HG03432 (cell line): ENCODE measurements around the gene INHBB.
"Not testable (repeated sequence)": the region's sequence is repeated elsewhere in the genome, so short reads cannot be mapped to it uniquely, and the experiment has no call there.

Experiments used
- ATAC-seq: cut with Tn5 transposase; IDR thresholded peaks from one replicate; pipeline ENCODE4 v1.9.1; 2021; ENCODE audit warnings: mild to moderate bottlenecking, moderate library complexity; ENCODE audit not compliant: unreplicated experiment

Gene INHBB

GRCh38 chr2:120376679-120377640 lies 31.0 kb downstream of the INHBB start:
- no peak for ATAC-seq

- ATAC-seq = no peak
Measured at GRCh38 chr2:120378605-120379004, 32.7 kb downstream of the INHBB start.

- no peak for ATAC-seq
Measured at GRCh38 chr2:120379916-120380893, 34.3 kb downstream of the INHBB start.

DNA sequence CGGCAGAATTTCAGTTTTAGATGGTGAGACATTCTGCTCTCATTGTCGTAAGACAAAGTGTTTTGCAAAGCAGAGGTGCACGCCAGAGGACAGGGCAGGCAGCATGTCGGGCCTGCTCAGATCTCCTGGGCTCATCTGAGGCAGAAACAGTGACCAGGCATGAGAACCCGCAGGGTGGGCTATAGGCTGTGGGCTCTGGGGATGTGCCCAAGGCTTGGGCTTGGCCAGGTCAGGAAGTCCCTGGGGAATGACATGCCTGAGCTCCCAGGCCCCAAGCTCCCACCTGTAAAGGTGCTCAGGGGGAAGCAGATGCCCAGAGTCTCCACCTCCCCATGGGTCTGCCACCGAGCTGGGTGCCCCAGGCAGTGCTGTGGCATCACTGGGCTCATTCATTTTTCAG lies 35.3 kb downstream of the INHBB start:
- ATAC-seq = no peak

- no peak for ATAC-seq
Measured at GRCh38 chr2:120381661-120382060, 35.7 kb downstream of the INHBB start.

DNA sequence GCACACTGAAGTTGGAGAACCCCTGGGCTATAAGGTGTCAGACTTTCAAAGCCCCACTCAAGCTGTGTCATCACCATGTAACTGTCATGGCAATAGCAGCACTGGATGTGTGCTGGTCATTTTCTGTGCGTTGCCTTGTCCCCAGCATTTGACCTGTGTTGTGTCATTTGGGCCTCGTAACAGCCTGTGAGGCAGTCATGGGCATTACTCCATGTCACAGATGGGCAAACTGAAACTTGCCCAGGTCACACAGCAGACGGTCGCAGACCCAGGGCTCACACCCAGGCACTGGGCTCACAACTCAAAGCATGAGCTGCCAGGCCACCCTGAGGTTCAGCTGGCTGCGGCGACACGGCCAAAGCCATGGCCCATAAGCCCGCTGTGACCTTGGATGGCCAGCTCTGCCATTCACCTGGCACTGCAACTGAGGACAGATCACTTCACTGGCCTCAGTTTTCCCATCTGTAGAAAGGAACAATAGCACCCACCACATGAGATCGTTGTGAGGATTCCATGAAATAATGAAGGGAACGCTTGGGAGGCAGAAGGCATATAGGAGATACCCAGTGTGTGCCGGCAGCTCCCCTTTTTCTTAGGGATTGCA lies 36.7 kb downstream of the INHBB start:
- no peak for ATAC-seq

DNA sequence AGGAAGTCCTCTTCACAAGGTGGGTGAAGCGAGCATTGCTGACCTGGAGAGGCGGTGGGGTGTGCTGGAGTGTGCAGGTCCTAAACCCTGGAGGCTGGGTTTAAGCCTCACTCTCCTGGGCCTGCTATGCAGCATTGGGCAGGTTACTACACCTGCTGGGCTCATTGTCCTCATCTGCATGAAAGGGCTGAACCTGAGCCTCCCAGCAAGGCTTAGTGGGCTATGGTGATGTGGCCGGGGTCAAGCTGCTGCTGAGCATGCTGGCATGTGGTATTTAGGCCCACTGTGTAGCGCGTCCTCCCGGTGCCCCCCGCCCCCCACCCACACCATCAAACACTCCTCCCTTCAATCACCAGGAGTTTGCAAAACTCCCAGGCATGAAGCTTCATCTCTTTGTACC lies 37.3 kb downstream of the INHBB start:
- ATAC-seq = no peak

DNA sequence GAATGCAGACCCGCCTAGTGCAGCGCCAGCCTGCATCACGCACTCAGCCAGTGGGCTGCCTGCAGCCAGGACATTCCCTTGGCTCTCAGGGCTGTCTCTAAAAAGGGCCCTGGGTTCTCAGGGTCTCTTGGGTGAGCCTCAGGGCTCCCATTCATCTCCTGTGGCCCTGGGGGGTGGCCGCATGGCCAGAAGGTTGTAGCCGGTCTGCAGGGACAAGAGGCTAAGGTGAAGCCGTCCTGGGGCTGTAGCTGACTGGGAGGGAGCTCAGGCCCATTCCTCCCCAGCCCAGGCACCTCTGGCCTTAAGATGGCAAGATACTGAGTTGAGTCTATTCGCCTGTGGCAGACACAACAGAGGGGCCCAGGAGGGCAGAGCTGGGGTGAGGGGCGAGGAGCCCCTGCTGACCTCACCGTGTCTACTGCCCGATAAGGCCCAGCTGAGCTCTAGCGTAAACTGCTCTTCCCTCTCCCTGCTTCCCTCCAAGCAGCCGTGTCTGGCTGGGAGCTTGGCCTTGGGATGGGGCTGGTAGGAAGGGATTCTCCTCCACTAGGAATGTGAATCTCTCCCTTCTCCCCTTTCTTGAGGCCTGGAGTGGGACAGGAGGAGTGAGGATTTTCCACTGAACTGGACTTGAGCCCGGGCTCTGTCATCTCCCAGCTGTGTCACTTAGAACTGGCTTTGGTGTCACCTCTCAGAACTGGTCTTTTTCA lies 37.9 kb downstream of the INHBB start:
- no peak for ATAC-seq

GRCh38 chr2:120384486-120385354 lies 38.8 kb downstream of the INHBB start:
- peak; percentile 59 for ATAC-seq

- no peak for ATAC-seq
Measured at GRCh38 chr2:120385355-120386127, 39.6 kb downstream of the INHBB start.

DNA sequence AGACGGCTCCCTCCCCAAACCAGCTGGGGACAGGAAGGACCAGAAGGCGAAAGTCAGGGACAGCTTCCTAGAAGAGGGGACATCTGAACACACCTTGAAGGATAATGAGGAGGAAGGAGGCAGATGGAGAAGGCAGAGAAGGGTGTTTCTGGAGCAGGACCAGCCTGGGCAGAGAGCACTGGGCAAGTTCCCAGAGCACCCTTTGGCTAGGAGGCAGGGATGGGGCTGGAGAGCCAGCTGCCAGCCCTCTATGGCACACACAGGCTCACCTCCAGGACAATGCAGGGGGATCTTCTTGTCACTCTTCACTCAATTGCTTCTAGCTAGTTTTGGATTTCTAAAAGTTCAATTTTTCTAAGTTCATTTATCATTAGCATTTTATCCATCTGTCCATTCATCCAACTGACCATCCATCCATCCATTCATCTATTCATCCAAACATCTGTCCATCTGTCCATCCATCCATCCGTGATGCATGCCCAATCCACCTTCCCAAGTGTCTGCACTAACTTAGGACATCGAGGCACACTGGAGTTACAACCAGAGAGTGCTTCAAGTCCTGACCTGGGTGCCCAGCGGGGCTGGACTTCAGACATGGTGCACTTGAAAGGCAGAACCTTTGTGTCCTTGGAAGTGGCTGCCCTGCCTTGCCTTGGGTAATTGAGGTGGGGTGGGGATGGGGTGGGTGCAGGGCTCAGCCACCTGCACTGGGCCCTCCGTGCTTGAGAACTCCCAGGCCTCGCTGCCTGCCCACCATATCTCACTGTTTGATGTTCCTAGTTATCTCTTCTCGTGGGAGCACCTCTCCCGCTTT lies 42.5 kb downstream of the INHBB start:
- ATAC-seq = no peak

DNA sequence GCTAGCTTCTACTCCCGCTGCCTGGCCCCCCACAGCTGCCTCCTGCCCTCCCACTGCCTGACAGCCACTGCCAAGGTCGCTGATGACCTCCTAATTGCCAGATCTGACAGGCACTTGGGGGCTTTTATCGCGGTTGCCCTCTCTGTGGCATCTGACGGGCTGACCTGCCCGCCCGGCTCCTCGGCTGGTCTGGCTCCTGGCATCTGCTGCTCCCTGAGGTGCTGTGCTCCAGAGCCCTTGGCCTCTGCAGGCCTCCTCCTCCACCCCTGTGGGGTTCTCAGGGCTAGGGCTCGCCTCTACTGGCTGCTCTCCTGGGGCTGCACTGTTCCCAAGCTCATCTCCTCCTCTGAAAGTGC lies 43.1 kb downstream of the INHBB start:
- ATAC-seq = no peak

- ATAC-seq = no peak
Measured at GRCh38 chr2:120390381-120391055, 44.6 kb downstream of the INHBB start.

DNA sequence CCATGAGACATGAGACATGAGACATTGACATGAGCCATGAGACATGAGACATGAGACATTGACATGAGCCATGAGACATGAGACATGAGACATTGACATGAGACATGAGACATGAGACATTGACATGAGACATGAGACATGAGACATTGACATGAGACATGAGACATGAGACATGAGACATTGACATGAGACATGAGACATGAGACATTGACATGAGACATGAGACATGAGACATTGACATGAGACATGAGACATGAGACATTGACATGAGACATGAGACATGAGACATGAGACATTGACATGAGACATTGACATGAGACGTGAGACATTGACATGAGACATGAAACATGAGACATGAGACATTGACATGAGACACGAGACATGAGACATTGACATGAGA lies 45.4 kb downstream of the INHBB start:
- not testable (repeated sequence) for ATAC-seq

DNA sequence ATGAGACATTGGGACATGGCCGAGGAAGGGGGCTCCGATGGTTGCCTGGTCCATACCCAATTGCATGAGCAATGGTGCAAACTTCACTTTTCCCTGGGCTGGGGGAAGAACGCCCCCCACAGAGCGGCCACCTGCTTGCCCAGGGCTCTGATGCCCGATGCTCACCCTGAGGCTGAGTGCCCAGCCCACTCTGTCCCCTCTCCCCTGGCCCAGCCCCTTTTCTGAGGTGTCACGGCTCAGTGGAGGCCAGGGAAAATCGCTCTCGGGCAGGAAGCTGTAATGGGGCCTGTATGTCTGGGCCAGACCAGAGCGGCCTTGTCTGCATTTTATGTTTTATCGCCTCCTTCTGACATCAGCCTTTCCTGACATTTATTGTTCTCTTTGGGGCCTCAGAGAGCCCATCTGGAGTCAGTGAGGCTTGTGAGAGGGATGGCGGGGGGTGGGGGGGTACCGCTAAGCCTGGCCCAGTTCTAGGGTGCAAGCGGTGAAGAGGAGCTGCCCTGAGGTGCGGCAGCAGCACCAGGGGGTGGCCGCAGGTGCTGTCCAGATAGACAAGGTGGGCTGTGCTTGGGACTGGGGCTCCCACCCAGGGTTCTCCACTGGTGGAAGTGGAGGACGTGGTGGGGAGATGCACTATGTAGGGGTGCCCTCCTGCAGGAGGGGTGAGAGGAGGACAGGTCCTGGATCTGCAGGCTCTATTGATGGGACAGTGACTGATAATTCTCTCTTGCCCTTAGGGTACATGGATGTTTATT lies 46.2 kb downstream of the INHBB start:
- ATAC-seq = no peak

DNA sequence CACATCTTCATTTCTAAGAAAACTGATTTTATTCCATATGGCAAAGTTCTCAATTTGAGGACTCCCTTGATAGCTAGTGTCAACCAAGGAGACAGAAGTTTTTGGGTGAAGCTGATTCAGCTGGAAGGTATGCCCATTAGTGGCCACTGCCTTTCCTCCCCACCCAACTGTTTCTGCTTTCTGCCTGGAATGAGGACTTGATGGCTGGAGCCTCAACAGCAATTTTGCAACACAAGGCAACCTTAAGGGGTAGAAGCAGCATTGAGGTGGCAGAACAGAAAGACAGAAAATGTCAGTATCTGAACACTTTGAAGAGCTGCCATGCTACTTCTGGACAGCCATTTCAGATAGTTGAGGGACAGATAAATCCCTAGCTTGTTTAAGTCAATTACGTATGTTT lies 47.0 kb downstream of the INHBB start:
- ATAC-seq = no peak

DNA sequence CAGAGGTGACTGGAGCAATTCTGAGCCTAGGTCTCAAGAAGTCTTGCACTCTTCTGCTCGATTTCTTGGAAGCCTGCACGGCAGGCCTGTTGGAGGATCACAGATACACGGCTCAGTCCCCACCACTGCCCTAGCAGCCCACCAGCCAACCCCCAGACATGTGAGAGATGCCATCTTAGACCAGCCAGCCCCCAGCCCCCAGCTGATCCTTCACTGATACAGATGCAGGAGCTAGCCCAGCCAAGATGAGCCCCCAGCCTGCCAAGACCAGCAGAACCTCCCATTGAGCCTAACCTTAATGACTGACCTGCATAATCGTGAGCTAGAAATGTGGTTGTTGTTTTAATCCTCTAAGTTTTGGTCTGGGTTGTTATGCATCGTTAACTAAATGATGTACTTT lies 47.5 kb downstream of the INHBB start:
- ATAC-seq = no peak
